ENCODE data around the gene KCTD20.
"Not testable (repeated sequence)": the region's sequence is repeated elsewhere in the genome, so short reads cannot be mapped to it uniquely, and the experiment has no call there.

Gene KCTD20

DNA sequence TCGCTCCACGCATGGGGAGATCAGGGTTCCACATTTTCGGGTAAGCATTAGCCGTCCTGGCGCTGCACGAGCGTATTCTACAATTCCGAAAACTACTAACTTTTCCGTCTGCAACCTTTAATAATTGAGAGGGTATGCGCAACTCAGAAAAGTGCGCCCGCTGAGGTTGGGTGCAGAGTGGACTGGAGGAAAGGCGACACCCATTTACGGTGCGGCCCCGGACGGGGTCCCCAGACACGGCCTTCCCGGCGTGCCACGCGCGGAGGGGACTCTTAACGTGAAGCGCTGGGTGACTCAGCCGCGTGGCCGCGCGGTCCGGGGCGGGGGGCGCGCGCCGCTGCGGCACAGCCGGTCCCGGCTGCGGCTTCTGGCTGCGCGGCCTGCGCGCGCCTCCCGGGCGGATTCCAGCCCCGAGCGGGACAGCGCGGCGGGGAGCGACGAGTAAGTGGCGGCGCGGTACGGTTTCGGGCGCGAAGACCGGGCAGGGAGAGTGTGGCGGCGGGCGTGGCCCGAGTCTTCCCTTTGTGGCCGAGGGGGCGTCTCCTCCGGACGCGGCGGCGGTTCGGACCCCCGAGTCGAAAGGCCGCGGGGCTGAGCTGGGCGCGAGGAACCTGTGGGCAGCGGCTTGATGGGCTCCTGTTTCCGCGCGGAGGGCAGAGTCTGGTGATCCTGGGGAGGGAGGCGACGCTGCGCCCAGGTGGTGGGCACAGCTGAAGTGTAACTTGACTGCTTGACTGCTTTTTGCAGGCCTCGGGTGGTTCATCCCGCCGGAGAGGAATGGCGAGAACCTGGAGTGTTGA, at the start of gene KCTD20, which contains the start of gene PXT1:
Gene KCTD20 (plus strand): TSS at position 330 of the 800 bp plus-strand sequence. CDS start 27,098 bp downstream, outside the sequence.
Gene PXT1 (minus strand): TSS at position 184 of the 800 bp plus-strand sequence. CDS start 16,772 bp downstream, outside the sequence.
- TF ChIP-seq, protein P1, sequence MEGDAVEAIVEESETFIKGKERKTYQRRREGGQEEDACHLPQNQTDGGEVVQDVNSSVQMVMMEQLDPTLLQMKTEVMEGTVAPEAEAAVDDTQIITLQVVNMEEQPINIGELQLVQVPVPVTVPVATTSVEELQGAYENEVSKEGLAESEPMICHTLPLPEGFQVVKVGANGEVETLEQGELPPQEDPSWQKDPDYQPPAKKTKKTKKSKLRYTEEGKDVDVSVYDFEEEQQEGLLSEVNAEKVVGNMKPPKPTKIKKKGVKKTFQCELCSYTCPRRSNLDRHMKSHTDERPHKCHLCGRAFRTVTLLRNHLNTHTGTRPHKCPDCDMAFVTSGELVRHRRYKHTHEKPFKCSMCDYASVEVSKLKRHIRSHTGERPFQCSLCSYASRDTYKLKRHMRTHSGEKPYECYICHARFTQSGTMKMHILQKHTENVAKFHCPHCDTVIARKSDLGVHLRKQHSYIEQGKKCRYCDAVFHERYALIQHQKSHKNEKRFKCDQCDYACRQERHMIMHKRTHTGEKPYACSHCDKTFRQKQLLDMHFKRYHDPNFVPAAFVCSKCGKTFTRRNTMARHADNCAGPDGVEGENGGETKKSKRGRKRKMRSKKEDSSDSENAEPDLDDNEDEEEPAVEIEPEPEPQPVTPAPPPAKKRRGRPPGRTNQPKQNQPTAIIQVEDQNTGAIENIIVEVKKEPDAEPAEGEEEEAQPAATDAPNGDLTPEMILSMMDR (IDR thresholded peaks at IDR 0.05; ENCODE audit: unreplicated experiment in 3 of 3) = no peak
- Mint-ChIP-seq H3K4me1 (peaks cover 37% of the 10 kb centered on the region), H3K36me3 (ENCODE audit: low read depth) (peaks cover under 1% of the 10 kb centered on the region), H3K27me3 (ENCODE audit: low read depth) (no peaks in the 10 kb centered on the region), H3K27ac (peak within 1 kb of the TSS; percentile 90 to 99 (median 99)), H3K4me3 (peak within 1 kb of the TSS; percentile 98 to 99 (median 99)), H3K9me3 (no peaks in the 10 kb centered on the region)

DNA sequence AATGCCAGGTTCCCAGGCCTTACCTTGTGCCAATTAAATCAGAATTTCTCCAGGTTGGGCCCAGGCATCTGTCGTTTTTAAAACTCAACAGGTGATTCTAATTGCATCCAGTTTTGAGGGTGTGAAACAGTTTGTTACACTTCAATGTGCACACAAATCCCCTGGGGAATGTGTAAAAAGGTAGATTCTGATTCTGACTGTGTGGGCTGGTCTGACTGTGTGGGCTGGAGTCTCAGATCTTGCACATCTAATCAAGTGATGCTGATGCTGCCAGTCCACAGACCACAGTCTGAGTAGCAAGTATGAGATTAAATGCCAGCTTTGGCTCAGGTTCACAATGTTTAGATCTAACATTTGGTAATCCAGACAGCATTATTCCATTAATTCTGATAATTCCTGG, 42.8 kb upstream of the KCTD20 start:
- no peak overlapping the region for H3K4me3 Mint-ChIP-seq
- TF ChIP-seq, protein P1 (IDR thresholded peaks at IDR 0.05; ENCODE audit: unreplicated experiment in 3 of 3) = no peak
- peaks cover 13% of the 10 kb centered on the region for H3K9me3 Mint-ChIP-seq
- H3K36me3 Mint-ChIP-seq (ENCODE audit: low read depth) = no peaks in the 10 kb centered on the region
- no peak overlapping the region for H3K27ac Mint-ChIP-seq
- peaks cover 5% of the 10 kb centered on the region for H3K27me3 Mint-ChIP-seq (ENCODE audit: low read depth)
- H3K4me1 Mint-ChIP-seq = no peaks in the 10 kb centered on the region

DNA sequence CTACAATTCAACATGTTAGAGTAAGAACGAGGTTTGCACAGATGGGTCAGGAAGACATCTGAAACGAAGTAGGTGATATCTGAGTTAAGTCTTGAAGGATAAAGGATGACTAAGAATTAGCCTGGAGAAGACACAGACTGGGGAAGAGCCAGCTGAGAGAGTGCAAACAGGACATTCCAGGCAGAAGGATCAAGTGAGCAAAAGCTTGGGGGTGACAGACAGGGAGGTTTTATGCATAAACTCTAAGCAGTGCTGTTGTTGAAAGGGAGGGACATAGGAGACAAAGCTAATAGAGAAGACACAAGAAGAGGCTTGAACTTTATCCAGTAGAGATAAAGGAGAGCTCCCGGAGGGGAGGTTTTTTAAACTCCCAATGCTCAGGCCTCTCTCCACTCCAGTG, 40.3 kb upstream of the KCTD20 start:
- Mint-ChIP-seq H3K27ac (no peak overlapping the region), H3K4me3 (no peak overlapping the region), H3K4me1 (no peaks in the 10 kb centered on the region), H3K36me3 (ENCODE audit: low read depth) (no peaks in the 10 kb centered on the region), H3K9me3 (peaks cover 13% of the 10 kb centered on the region), H3K27me3 (ENCODE audit: low read depth) (peaks cover 4% of the 10 kb centered on the region)
- TF ChIP-seq, protein P1 (IDR thresholded peaks at IDR 0.05; ENCODE audit: unreplicated experiment in 3 of 3) = no peak

DNA sequence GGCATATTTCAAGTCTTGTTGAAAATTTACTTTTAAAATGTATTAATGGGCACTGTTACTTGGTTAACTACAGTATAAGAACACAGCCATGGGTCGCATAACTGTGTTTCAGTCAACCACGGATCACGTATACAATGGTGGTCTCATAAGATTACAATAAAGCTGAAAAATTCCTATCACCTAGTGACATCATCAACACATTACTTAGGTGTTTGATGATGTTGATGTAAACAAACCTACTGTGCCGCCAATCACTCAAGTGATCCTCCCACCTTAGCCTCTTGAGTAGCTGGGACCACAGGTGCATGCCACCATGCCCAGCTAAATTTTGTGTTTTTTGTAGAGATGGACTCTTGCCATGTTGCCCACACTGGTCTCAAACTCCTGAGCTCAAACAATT, 38.6 kb upstream of the KCTD20 start:
- Mint-ChIP-seq H3K27ac (no peak overlapping the region), H3K9me3 (peaks cover 8% of the 10 kb centered on the region), H3K4me1 (no peaks in the 10 kb centered on the region), H3K36me3 (ENCODE audit: low read depth) (no peaks in the 10 kb centered on the region), H3K27me3 (ENCODE audit: low read depth) (peaks cover 4% of the 10 kb centered on the region), H3K4me3 (no peak overlapping the region)
- TF ChIP-seq, protein P1 (IDR thresholded peaks at IDR 0.05; ENCODE audit: unreplicated experiment in 3 of 3) = no peak

DNA sequence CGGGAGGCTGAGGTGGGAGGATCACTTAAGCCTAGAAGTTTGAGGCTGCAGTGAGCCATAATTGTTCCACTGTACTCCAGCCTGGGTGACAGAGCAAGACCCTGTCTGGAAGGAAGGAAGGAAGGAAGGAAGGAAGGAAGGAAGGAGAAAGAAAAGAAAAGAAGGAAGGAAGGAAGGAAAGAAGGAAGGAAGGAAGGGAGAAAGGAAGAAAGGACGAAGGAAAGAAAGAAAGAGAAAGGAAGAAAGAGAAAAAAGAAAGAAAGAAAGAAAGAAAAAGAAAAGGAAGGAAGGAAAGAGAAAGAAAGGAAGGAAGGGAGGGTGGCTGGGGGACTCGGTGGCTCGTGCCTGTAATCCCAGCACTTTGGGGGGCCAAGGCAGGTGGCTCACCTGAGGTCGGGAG, 33.1 kb upstream of the KCTD20 start:
- not testable (repeated sequence) for H3K4me1 Mint-ChIP-seq; H3K36me3 Mint-ChIP-seq (ENCODE audit: low read depth); H3K9me3 Mint-ChIP-seq; H3K27ac Mint-ChIP-seq; H3K4me3 Mint-ChIP-seq
- peaks cover 12% of the 10 kb centered on the region for H3K27me3 Mint-ChIP-seq (ENCODE audit: low read depth)

DNA sequence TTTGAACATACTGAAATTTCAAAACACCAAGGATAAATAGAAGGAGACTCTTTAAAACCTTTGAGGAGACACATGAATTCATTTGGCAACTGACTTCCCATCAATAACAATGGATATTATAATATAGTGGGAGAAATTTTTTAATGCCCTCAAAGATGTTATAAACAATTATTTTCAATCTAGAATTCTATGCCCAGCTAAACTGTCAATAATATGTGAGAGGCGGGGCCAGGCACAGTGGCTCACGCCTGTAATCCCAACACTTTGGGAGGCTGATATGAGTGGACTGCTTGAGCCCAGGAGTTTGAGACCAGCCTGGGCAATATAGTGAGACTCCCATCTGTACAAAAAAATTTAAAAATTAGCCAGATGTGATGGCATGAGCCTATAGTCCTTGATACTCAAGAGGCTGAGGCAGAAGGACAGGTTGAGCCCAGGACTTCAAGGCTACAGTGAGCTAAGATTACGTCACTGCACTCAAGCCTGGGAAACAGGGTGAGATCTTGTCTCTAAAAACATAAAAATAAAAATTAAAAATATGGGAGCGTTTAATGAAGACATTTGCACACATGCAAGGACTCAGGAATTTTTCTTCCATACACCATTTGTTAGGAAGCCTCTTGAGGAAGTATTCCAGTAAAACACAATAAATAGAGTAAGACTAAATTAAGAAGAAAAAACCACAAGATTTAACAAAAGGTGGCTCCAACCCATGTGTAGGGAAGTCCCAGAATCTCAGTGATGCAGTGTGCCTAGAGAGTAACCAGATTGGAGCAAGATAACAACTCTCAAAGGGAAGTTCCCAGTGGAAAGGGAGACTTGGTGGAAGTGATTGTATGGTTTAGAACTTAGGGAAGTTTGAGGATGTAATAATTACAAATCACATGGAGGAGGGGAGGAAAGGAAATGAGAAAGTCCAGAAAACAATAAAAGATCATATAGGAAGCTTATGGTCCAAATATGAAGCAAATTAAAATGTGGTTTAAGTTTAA, 29.0 kb upstream of the KCTD20 start:
- Mint-ChIP-seq H3K4me1 (no peaks in the 10 kb centered on the region), H3K9me3 (peaks cover 4% of the 10 kb centered on the region), H3K36me3 (ENCODE audit: low read depth) (no peaks in the 10 kb centered on the region), H3K27me3 (ENCODE audit: low read depth) (peaks cover 12% of the 10 kb centered on the region), H3K4me3 (no peak overlapping the region), H3K27ac (no peak overlapping the region)
- TF ChIP-seq, protein P1 (IDR thresholded peaks at IDR 0.05; ENCODE audit: unreplicated experiment in 3 of 3) = no peak
